ENCODE data around the gene STK31. TPM values are rescaled to one million over a fixed set of nuclear protein-coding genes. Genes with fewer than 3 reads are reported as not detected.

The STK31 gene
- polyA plus RNA-seq, 2 of the 4 experiments (the other 2 are of a cell fraction), result 2.3 to 3.9 TPM

DNA sequence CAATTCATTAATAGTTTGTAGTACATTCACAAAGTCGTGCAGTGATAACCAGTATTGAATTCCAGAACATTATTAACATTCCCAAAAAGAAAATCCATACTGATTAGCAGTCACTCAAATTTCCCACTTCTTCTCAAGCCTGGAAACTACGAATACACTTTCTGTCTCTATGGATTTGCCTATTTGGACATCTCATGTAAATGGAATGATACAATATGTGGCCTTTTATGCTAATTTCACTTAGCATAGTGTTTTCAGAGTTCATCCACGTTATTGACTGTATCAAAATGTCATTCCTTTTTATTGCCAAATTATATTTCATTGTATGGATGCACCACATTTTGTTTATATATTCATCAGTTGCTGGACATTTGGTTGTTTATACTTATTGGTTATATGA lies 78.8 kb downstream of the STK31 start (continued):
- TF ChIP-seq, protein P1, sequence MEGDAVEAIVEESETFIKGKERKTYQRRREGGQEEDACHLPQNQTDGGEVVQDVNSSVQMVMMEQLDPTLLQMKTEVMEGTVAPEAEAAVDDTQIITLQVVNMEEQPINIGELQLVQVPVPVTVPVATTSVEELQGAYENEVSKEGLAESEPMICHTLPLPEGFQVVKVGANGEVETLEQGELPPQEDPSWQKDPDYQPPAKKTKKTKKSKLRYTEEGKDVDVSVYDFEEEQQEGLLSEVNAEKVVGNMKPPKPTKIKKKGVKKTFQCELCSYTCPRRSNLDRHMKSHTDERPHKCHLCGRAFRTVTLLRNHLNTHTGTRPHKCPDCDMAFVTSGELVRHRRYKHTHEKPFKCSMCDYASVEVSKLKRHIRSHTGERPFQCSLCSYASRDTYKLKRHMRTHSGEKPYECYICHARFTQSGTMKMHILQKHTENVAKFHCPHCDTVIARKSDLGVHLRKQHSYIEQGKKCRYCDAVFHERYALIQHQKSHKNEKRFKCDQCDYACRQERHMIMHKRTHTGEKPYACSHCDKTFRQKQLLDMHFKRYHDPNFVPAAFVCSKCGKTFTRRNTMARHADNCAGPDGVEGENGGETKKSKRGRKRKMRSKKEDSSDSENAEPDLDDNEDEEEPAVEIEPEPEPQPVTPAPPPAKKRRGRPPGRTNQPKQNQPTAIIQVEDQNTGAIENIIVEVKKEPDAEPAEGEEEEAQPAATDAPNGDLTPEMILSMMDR (IDR thresholded peaks at IDR 0.05), result no peak
- TF ChIP-seq CEBPB (IDR thresholded peaks at IDR 0.05), result no peak

DNA sequence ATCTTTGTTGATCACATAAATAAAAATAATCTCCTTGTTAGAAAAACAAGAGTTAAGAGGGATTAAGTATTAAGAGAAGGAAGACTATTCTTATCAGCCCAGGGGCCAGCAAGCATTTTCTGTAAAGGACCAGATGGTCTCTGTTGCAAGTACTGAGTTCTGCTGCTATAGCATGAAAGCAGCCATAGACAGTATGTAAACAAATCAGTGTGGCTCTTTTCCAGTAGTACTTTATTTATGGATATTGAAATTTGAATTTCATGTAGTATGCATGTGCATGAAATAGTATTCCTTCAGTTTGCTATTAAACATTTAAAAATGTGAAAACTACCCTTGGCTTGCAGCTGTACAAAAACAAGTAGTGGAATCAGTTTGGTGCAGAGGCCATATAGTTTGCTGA lies 81.7 kb downstream of the STK31 start:
- Histone ChIP-seq H3K27ac (no peak overlapping the region), H3K4me1 (no peaks in the 10 kb centered on the region), H3K4me2 (no peak overlapping the region), H3K4me3 (no peak overlapping the region), H3K9me3 (peaks cover 9% of the 10 kb centered on the region)
- POLR2A ChIA-PET, result no interaction called here
- DNase-seq (ENCODE audit: low read depth in 1 of 2, low spot score in 1 of 2) (no peak), ATAC-seq (no peak), FAIRE-seq (no peak)
- TF ChIP-seq CBX2 (IDR thresholded peaks at IDR 0.05; ENCODE audit: borderline replicate concordance, low read depth) (no peak), SREBF2 (IDR thresholded peaks at IDR 0.05) (no peak), CBX8 (IDR thresholded peaks at IDR 0.05) (no peak), CHD4 (IDR thresholded peaks at IDR 0.05; ENCODE audit: borderline replicate concordance) (no peak), POLR2A (IDR thresholded peaks at IDR 0.05; ENCODE audit: low read length) (no peak), MAFK (IDR thresholded peaks at IDR 0.05; ENCODE audit: partially characterized antibody) (no peak)
- TF ChIP-seq, protein P2, sequence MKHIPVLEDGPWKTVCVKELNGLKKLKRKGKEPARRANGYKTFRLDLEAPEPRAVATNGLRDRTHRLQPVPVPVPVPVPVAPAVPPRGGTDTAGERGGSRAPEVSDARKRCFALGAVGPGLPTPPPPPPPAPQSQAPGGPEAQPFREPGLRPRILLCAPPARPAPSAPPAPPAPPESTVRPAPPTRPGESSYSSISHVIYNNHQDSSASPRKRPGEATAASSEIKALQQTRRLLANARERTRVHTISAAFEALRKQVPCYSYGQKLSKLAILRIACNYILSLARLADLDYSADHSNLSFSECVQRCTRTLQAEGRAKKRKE (CRISPR knock-in tag; IDR thresholded peaks at IDR 0.05; ENCODE audit: low read depth), result no peak
- TF ChIP-seq, protein P3, sequence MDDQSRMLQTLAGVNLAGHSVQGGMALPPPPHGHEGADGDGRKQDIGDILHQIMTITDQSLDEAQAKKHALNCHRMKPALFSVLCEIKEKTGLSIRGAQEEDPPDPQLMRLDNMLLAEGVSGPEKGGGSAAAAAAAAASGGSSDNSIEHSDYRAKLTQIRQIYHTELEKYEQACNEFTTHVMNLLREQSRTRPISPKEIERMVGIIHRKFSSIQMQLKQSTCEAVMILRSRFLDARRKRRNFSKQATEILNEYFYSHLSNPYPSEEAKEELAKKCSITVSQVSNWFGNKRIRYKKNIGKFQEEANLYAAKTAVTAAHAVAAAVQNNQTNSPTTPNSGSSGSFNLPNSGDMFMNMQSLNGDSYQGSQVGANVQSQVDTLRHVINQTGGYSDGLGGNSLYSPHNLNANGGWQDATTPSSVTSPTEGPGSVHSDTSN (IDR thresholded peaks at IDR 0.05), result no peak
- CTCF ChIA-PET, result no interaction called here

DNA sequence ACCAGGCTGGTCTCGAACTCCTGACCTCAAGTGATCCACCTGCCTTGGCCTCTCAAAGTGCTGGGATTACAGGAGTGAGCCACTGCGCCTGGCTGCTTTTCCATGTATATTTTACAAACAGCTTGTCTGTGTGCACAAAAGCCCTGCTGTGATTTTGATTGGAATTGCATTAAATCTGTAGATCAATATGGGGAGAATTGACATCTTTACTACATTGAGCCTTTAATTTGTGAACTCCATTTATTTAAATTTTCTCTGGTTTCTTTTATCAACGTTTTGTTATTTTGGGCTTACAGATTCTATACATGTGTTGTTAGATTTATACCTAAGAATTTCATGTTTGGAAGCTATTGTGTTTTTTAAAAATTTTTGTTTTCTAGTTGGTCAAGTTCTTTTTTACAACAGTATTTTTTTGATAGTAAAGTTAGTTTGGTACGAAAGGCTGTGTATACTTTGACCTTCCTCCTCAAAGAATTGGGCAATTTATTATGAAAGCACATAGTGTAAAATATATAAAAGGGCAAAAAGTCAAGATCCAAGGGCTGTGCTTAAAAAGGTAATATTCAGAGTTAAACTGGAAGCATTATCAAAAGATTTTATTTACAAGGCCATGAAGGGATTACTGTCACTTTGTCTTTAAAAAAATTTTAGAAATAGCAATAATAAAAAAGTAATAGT lies 92.8 kb downstream of the STK31 start:
- no peak for DNase-seq (ENCODE audit: low read depth in 1 of 2, low spot score in 1 of 2)
- TF ChIP-seq ZFP36 (IDR thresholded peaks at IDR 0.05; ENCODE audit: borderline replicate concordance, partially characterized antibody), result no peak
- no peak for TF ChIP-seq ZSCAN20 (CRISPR knock-in tag; IDR thresholded peaks at IDR 0.05)
- TF ChIP-seq RARB (CRISPR knock-in tag; IDR thresholded peaks at IDR 0.05), result no peak
- no peak for TF ChIP-seq SREBF2 (IDR thresholded peaks at IDR 0.05)
- TF ChIP-seq, protein P4, sequence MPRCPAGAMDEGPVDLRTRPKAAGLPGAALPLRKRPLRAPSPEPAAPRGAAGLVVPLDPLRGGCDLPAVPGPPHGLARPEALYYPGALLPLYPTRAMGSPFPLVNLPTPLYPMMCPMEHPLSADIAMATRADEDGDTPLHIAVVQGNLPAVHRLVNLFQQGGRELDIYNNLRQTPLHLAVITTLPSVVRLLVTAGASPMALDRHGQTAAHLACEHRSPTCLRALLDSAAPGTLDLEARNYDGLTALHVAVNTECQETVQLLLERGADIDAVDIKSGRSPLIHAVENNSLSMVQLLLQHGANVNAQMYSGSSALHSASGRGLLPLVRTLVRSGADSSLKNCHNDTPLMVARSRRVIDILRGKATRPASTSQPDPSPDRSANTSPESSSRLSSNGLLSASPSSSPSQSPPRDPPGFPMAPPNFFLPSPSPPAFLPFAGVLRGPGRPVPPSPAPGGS (IDR thresholded peaks at IDR 0.05), result no peak
- TF ChIP-seq RNF2 (IDR thresholded peaks at IDR 0.05; ENCODE audit: borderline replicate concordance, low read depth), result no peak
- H3K4me2 ChIP-seq, result no peak overlapping the region
- 23% methylated on average over 4 of the region's 4 CpGs for WGBS (ENCODE audit: missing lambda C conversion rate)
- H3K27ac ChIP-seq, result no peak overlapping the region
- ChIA-PET CTCF (no interaction called here), POLR2A (no interaction called here)
- ATAC-seq, result no peak
- no peaks in the 10 kb centered on the region for H3K9me3 ChIP-seq
- H3K4me3 ChIP-seq, result no peak overlapping the region
- FAIRE-seq, result no peak
- H3K4me1 ChIP-seq, result no peaks in the 10 kb centered on the region

DNA sequence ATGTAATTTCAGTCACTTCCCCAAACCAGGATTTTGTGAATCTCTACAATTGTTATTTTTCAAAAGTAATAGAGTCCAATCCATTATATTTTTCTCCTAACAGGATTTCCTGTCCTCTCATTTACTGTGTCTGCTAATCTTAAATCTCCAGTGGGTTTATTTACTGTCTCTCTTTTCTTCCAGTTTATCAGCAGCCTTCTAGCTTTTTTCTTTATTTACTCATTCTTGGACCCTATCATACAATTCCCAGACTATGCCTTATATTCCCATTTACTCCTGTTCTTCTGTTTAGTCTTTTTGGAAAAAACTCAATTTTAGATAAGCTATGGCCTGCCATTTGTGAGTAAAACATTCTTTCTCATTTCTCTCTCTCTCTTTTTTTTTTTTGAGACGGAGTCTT lies 94.7 kb downstream of the STK31 start:
- WGBS (ENCODE audit: missing lambda C conversion rate), result 65% methylated on average over 1 of the region's 1 CpG
- ATAC-seq, result no peak
- no peak overlapping the region for H3K27ac ChIP-seq
- no peaks in the 10 kb centered on the region for H3K4me1 ChIP-seq
- no peak overlapping the region for H3K4me2 ChIP-seq
- CTCF ChIA-PET, result no interaction called here
- no peak for FAIRE-seq
- no peaks in the 10 kb centered on the region for H3K9me3 ChIP-seq
- no peak for DNase-seq (ENCODE audit: low read depth in 1 of 2, low spot score in 1 of 2)
- no peak overlapping the region for H3K4me3 ChIP-seq
- POLR2A ChIA-PET, result no interaction called here
- no peak for TF ChIP-seq RAD21 (conservative IDR thresholded peaks at IDR 0.05 in 1 of 2, IDR thresholded peaks at IDR 0.05 in 1 of 2)
- TF ChIP-seq, protein P1 (IDR thresholded peaks at IDR 0.05), result no peak
- TF ChIP-seq EP300 (IDR thresholded peaks at IDR 0.05), result no peak
- TF ChIP-seq RCOR1 (IDR thresholded peaks at IDR 0.05; ENCODE audit: low read depth, low read length), result no peak
- no peak for TF ChIP-seq MYC (IDR thresholded peaks at IDR 0.05; ENCODE audit: borderline replicate concordance, low read length)
- TF ChIP-seq, protein P5, sequence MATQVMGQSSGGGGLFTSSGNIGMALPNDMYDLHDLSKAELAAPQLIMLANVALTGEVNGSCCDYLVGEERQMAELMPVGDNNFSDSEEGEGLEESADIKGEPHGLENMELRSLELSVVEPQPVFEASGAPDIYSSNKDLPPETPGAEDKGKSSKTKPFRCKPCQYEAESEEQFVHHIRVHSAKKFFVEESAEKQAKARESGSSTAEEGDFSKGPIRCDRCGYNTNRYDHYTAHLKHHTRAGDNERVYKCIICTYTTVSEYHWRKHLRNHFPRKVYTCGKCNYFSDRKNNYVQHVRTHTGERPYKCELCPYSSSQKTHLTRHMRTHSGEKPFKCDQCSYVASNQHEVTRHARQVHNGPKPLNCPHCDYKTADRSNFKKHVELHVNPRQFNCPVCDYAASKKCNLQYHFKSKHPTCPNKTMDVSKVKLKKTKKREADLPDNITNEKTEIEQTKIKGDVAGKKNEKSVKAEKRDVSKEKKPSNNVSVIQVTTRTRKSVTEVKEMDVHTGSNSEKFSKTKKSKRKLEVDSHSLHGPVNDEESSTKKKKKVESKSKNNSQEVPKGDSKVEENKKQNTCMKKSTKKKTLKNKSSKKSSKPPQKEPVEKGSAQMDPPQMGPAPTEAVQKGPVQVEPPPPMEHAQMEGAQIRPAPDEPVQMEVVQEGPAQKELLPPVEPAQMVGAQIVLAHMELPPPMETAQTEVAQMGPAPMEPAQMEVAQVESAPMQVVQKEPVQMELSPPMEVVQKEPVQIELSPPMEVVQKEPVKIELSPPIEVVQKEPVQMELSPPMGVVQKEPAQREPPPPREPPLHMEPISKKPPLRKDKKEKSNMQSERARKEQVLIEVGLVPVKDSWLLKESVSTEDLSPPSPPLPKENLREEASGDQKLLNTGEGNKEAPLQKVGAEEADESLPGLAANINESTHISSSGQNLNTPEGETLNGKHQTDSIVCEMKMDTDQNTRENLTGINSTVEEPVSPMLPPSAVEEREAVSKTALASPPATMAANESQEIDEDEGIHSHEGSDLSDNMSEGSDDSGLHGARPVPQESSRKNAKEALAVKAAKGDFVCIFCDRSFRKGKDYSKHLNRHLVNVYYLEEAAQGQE (IDR thresholded peaks at IDR 0.05), result no peak

Measured in A549 (cell line).